PC-3 (cell line): ENCODE measurements around the gene SLC9A3. TPM values are rescaled to one million over a fixed set of nuclear protein-coding genes. Genes with fewer than 3 reads are reported as not detected.

Source experiments
- ATAC-seq: fragments of 200-7000 bp; cut with Tn5 transposase; 2 replicates; pipeline ENCODE4 v1.9.1; 2020; ENCODE audit warnings: mild to moderate bottlenecking, moderate library complexity
- BruUV-seq: library from RNA; stranded (reverse); fragments of 400-500 nt; replicated peaks from 2 replicates; lab custom pipeline; 2021; lab: Mats Ljungman, UMichigan
- CTCF ChIA-PET: fragments of 300-600 bp; sonication (Branson Sonifier 250); formaldehyde crosslinking; loops from one replicate; lab custom pipeline; 2022; ENCODE audit warnings: antibody characterized with exemption; lab: Charles Lee
- POLR2A ChIA-PET: fragments of 300-600 bp; sonication (Branson Sonifier 250); formaldehyde crosslinking; loops from one replicate; lab custom pipeline; 2022; ENCODE audit warnings: antibody characterized with exemption; ENCODE audit not compliant: unreplicated experiment; lab: Charles Lee
- DNase-seq: peaks from one replicate; pipeline ENCODE4 v3.0.0-alpha.2; 2015
- H2AFZ ChIP-seq: fragments of 300-600 bp; sonication (generic); 2 replicates; pipeline ENCODE4 v1.6.0; 2016; ENCODE audit warnings: antibody characterized with exemption, low read length
- H3F3A ChIP-seq: fragments of 300-600 bp; sonication (generic); one replicate; pipeline ENCODE4 v1.6.0; 2017; ENCODE audit warnings: antibody characterized with exemption, low read length, control low read depth, mild to moderate bottlenecking; ENCODE audit not compliant: unreplicated experiment
- H3K27ac ChIP-seq: fragments of 300-600 bp; sonication (generic); 2 replicates; pipeline ENCODE4 v1.5.1; 2016; ENCODE audit warnings: mild to moderate bottlenecking, low read length
- H3K27me3 ChIP-seq: fragments of 300-600 bp; sonication (generic); 2 replicates; pipeline ENCODE4 v1.6.1; 2016; ENCODE audit warnings: low read length, mixed read lengths
- H3K36me3 ChIP-seq: fragments of 300-600 bp; sonication (generic); 2 replicates; pipeline ENCODE4 v1.6.1; 2016; ENCODE audit warnings: low read depth, mixed run types, low read length, mixed read lengths
- H3K4me1 ChIP-seq: fragments of 300-600 bp; sonication (generic); 2 replicates; pipeline ENCODE4 v1.5.1; 2016; ENCODE audit warnings: low read length; ENCODE audit not compliant: insufficient read depth
- H3K4me2 ChIP-seq: fragments of 300-600 bp; sonication (generic); 2 replicates; pipeline ENCODE4 v1.6.0; 2016; ENCODE audit warnings: low read length
- H3K4me3 ChIP-seq: fragments of 300-600 bp; sonication (generic); 2 replicates; pipeline ENCODE4 v1.5.1; 2016; ENCODE audit warnings: mild to moderate bottlenecking, low read length, mixed read lengths
- H3K79me2 ChIP-seq: fragments of 300-600 bp; sonication (generic); 2 replicates; pipeline ENCODE4 v1.6.1; 2017; ENCODE audit warnings: low read length, mixed read lengths
- H3K9ac ChIP-seq: fragments of 300-600 bp; sonication (generic); 2 replicates; pipeline ENCODE4 v1.6.0; 2016; ENCODE audit warnings: mild to moderate bottlenecking, low read length
- H3K9me2 ChIP-seq: fragments of 300-600 bp; sonication (generic); replicated peaks from 2 replicates; pipeline ENCODE4 v1.6.1; 2016; ENCODE audit warnings: mixed run types, low read length, mixed read lengths
- H3K9me3 ChIP-seq: fragments of 300-600 bp; sonication (generic); 2 replicates; pipeline ENCODE4 v1.6.1; 2016; ENCODE audit warnings: low read length, mixed read lengths
- H4K20me1 ChIP-seq: fragments of 300-600 bp; sonication (generic); 2 replicates; pipeline ENCODE4 v1.6.1; 2016; ENCODE audit warnings: low read length, mixed read lengths
- CTCF ChIP-seq: fragments of 300-600 bp; sonication (generic); conservative IDR thresholded peaks from 2 replicates; pipeline ENCODE4 v1.5.1; 2017; ENCODE audit warnings: antibody characterized with exemption, low read depth, mild to moderate bottlenecking, low read length
- EZH2 ChIP-seq: fragments of 300-600 bp; sonication (generic); IDR thresholded peaks from one replicate; pipeline ENCODE4 v1.6.1; 2017; ENCODE audit warnings: antibody characterized with exemption, mild to moderate bottlenecking, low read length; ENCODE audit not compliant: unreplicated experiment
- EZH2phosphoT487 ChIP-seq: fragments of 300-600 bp; sonication (generic); IDR thresholded peaks from 2 replicates; pipeline ENCODE4 v1.6.1; 2018; ENCODE audit warnings: mild to moderate bottlenecking, antibody characterized with exemption, low read length, borderline replicate concordance
- intact Hi-C: fragments of 100-400 bp; cut with micrococcal nuclease; formaldehyde crosslinking; loops from 2 replicates; pipeline ENCODE4 v1.9.0; 2023
- total RNA-seq: library from RNA; depleted of rRNA; stranded (reverse); fragments of >200 nt; gene quantifications from 2 replicates; pipeline ENCODE4 v1.2.3, GENCODE V29; 2014

The SLC9A3 gene
- total RNA-seq, 1 experiment from 2014 or later, result 4.9 TPM

- peaks cover 11% of the 10 kb centered on the region; the same call in 1 of the 2 replicates for H3K79me2 ChIP-seq
- H4K20me1 ChIP-seq, result no peaks in the 10 kb centered on the region
- intact Hi-C loops, result no loop called here
- POLR2A ChIA-PET, result no interaction called here
- H2AFZ ChIP-seq, result no peak overlapping the region
- H3K9me3 ChIP-seq, result no peaks in the 10 kb centered on the region
- H3K27ac ChIP-seq, result no peak overlapping the region
- ATAC-seq (no peak), DNase-seq (no peak)
- no peaks in the 10 kb centered on the region for H3K27me3 ChIP-seq
- BruUV-seq, result no TSS peak
- H3K4me1 ChIP-seq, result peaks cover 2% of the 10 kb centered on the region
- H3F3A ChIP-seq, result no peaks in the 10 kb centered on the region
- TF ChIP-seq EZH2, result no peak
- no peak for TF ChIP-seq EZH2phosphoT487
- TF ChIP-seq CTCF, result no peak
- no peak overlapping the region for H3K9ac ChIP-seq
- no peak overlapping the region for H3K4me3 ChIP-seq
- no peak overlapping the region for H3K4me2 ChIP-seq
- CTCF ChIA-PET, result no interaction called here
- H3K9me2 ChIP-seq, result no peaks in the 10 kb centered on the region
- peaks cover 26% of the 10 kb centered on the region; the same call in 1 of the 2 replicates for H3K36me3 ChIP-seq
These were observed 59.8 kb downstream of the SLC9A3 start for GRCh38 chr5:464446-464842.

GRCh38 chr5:463952-464351 lies 60.3 kb downstream of the SLC9A3 start:
- Histone ChIP-seq H3F3A (no peaks in the 10 kb centered on the region), H3K79me2 (peaks cover 12% of the 10 kb centered on the region; the same call in 1 of the 2 replicates), H3K27me3 (no peaks in the 10 kb centered on the region), H3K4me2 (no peak overlapping the region), H4K20me1 (no peaks in the 10 kb centered on the region), H2AFZ (no peak overlapping the region), H3K36me3 (peaks cover 27% of the 10 kb centered on the region; the same call in 1 of the 2 replicates), H3K9me3 (no peaks in the 10 kb centered on the region), H3K9ac (no peak overlapping the region), H3K4me3 (no peak overlapping the region), H3K4me1 (peaks cover 7% of the 10 kb centered on the region), H3K9me2 (no peaks in the 10 kb centered on the region), H3K27ac (no peak overlapping the region)
- no TSS peak for BruUV-seq
- ATAC-seq (no peak), DNase-seq (no peak)
- CTCF ChIA-PET, result no interaction called here
- TF ChIP-seq EZH2 (no peak), CTCF (no peak), EZH2phosphoT487 (no peak)
- intact Hi-C loops, result no loop called here
- POLR2A ChIA-PET, result no interaction called here

- BruUV-seq, result no TSS peak
- no peak for TF ChIP-seq CTCF
- TF ChIP-seq EZH2phosphoT487, result no peak
- no peak for TF ChIP-seq EZH2
- Histone ChIP-seq H3K9me2 (no peaks in the 10 kb centered on the region), H3K4me1 (peaks cover 13% of the 10 kb centered on the region), H3K9ac (no peak overlapping the region), H3K4me3 (no peak overlapping the region), H3K36me3 (peaks cover 27% of the 10 kb centered on the region; the same call in 1 of the 2 replicates), H2AFZ (no peak overlapping the region), H3K9me3 (no peaks in the 10 kb centered on the region), H3F3A (no peaks in the 10 kb centered on the region), H3K27me3 (no peaks in the 10 kb centered on the region), H4K20me1 (no peaks in the 10 kb centered on the region), H3K27ac (no peak overlapping the region), H3K79me2 (peaks cover 16% of the 10 kb centered on the region; the same call in 1 of the 2 replicates), H3K4me2 (no peak overlapping the region)
- intact Hi-C loops, result no loop called here
- ATAC-seq (no peak), DNase-seq (no peak)
- POLR2A ChIA-PET, result no interaction called here
- CTCF ChIA-PET, result no interaction called here
These were observed 60.9 kb downstream of the SLC9A3 start for GRCh38 chr5:463301-463700.
